IMR-90 (cell line): ENCODE results near the gene CEP135. TPM values are rescaled to one million over a fixed set of nuclear protein-coding genes. Genes with fewer than 3 reads are reported as not detected.

ENCODE experiments used
- ATAC-seq: fragments of 200-7000 bp; cut with Tn5 transposase; 2 replicates; pipeline ENCODE4 v1.9.1; 2020; ENCODE audit warnings: low read depth, mild to moderate bottlenecking, moderate library complexity
- BruUV-seq: library from RNA; stranded (reverse); fragments of 400-500 nt; replicated peaks from 2 replicates; lab custom pipeline; 2021; lab: Mats Ljungman, UMichigan
- CTCF ChIA-PET: fragments of 300-600 bp; formaldehyde crosslinking; extraction: SDS; loops from one replicate; lab custom pipeline; 2021; ENCODE audit warnings: antibody characterized with exemption; lab: Yijun Ruan, JAX
- POLR2A ChIA-PET: fragments of 300-600 bp; sonication (Branson Sonifier 250); formaldehyde crosslinking; loops from one replicate; lab custom pipeline; 2022; ENCODE audit warnings: antibody characterized with exemption; ENCODE audit not compliant: unreplicated experiment; lab: Charles Lee
- DNase-seq: peaks from one replicate; pipeline ENCODE4 v3.0.0; 2013
- H2AFZ ChIP-seq: replicated peaks from 2 replicates; pipeline ENCODE3; 2013; ENCODE audit warnings: low read length, mild to moderate bottlenecking; ENCODE audit not compliant: poor library complexity
- H2AK5ac ChIP-seq: 2 replicates; pipeline ENCODE4 v1.6.1; 2013; ENCODE audit warnings: low read depth, low read length, inconsistent platforms
- H2AK9ac ChIP-seq: replicated peaks from 2 replicates; pipeline ENCODE3; 2013; ENCODE audit warnings: mild to moderate bottlenecking, low read depth, low read length, moderate library complexity; ENCODE audit not compliant: poor library complexity
- H2BK120ac ChIP-seq: 2 replicates; pipeline ENCODE4 v1.6.1; 2013; ENCODE audit warnings: low read depth, low read length, inconsistent platforms
- H2BK15ac ChIP-seq: 3 replicates; pipeline ENCODE4 v1.6.1; 2013; ENCODE audit warnings: low read depth, low read length, inconsistent platforms
- H2BK20ac ChIP-seq: 2 replicates; pipeline ENCODE4 v1.6.1; 2013; ENCODE audit warnings: low read depth, mild to moderate bottlenecking, inconsistent platforms, low read length, moderate library complexity
- H2BK5ac ChIP-seq: 2 replicates; pipeline ENCODE4 v1.6.1; 2013; ENCODE audit warnings: mild to moderate bottlenecking, low read depth, low read length, inconsistent platforms; ENCODE audit not compliant: poor library complexity, severe bottlenecking
- H3K14ac ChIP-seq: replicated peaks from 2 replicates; pipeline ENCODE4 v1.6.1; 2013; ENCODE audit warnings: low read depth, low read length, inconsistent platforms
- H3K18ac ChIP-seq: 2 replicates; pipeline ENCODE4 v1.6.1; 2013; ENCODE audit warnings: low read depth, low read length, control low read depth
- H3K23ac ChIP-seq: 2 replicates; pipeline ENCODE4 v1.6.1; 2013; ENCODE audit warnings: low read depth, low read length, inconsistent platforms
- H3K27ac ChIP-seq: 2 replicates; pipeline ENCODE4 v1.5.1; 2013; ENCODE audit warnings: mild to moderate bottlenecking, control low read depth, low read length; ENCODE audit not compliant: insufficient read depth
- H3K27me3 ChIP-seq: 2 replicates; pipeline ENCODE4 v1.6.1; 2013; ENCODE audit warnings: low read length; ENCODE audit not compliant: control insufficient read depth, insufficient read depth
- H3K36me3 ChIP-seq: 2 replicates; pipeline ENCODE4 v1.6.1; 2013; ENCODE audit warnings: low read length, mixed read lengths; ENCODE audit not compliant: control insufficient read depth, insufficient read depth
- H3K4ac ChIP-seq: 2 replicates; pipeline ENCODE4 v1.6.1; 2013; ENCODE audit warnings: low read depth, low read length, inconsistent platforms
- H3K4me1 ChIP-seq: 2 replicates; pipeline ENCODE4 v1.6.1; 2013; ENCODE audit warnings: low read length, mixed read lengths; ENCODE audit not compliant: control insufficient read depth, insufficient read depth
- H3K4me2 ChIP-seq: 2 replicates; pipeline ENCODE4 v1.6.1; 2013; ENCODE audit warnings: low read depth, mild to moderate bottlenecking, control low read depth, low read length, moderate library complexity
- H3K4me3 ChIP-seq: 2 replicates; pipeline ENCODE4 v1.5.1; 2013; ENCODE audit warnings: low read depth, mild to moderate bottlenecking, control low read depth, low read length, moderate library complexity; ENCODE audit not compliant: insufficient read depth
- H3K56ac ChIP-seq: 2 replicates; pipeline ENCODE4 v1.6.1; 2013; ENCODE audit warnings: low read length, inconsistent platforms; ENCODE audit not compliant: insufficient read depth; ENCODE audit errors: extremely low read depth
- H3K79me1 ChIP-seq, 2 experiments: 2 replicates each; pipeline ENCODE4 v1.6.1; 2013; ENCODE audit warnings: low read length in 2 of 2, inconsistent platforms in 1 of 2, low read depth in 1 of 2
- H3K9ac ChIP-seq: 2 replicates; pipeline ENCODE4 v1.6.1; 2013; ENCODE audit warnings: low read depth, low read length, control low read depth
- H3K9me1 ChIP-seq: 2 replicates; pipeline ENCODE4 v1.6.1; 2013; ENCODE audit warnings: low read length, inconsistent platforms; ENCODE audit not compliant: insufficient read depth
- H3K9me3 ChIP-seq: 2 replicates; pipeline ENCODE4 v1.6.1; 2013; ENCODE audit warnings: low read length; ENCODE audit not compliant: control insufficient read depth, insufficient read depth
- H4K20me1 ChIP-seq: 2 replicates; pipeline ENCODE4 v1.6.1; 2013; ENCODE audit warnings: low read length, inconsistent platforms; ENCODE audit not compliant: insufficient read depth
- H4K5ac ChIP-seq: 2 replicates; pipeline ENCODE4 v1.6.1; 2013; ENCODE audit warnings: mild to moderate bottlenecking, low read depth, low read length, control low read depth
- H4K8ac ChIP-seq, 2 experiments: 2 replicates each; pipeline ENCODE4 v1.6.1; 2013; ENCODE audit warnings: low read depth in 2 of 2, low read length in 2 of 2, control low read depth in 1 of 2, inconsistent platforms in 1 of 2
- H4K91ac ChIP-seq: 2 replicates; pipeline ENCODE4 v1.6.1; 2013; ENCODE audit warnings: low read depth, low read length, inconsistent platforms; ENCODE audit not compliant: insufficient read depth
- BHLHE40 ChIP-seq: fragments of 150-350 bp; IDR thresholded peaks from 2 replicates; pipeline ENCODE4 v1.6.1; 2016; ENCODE audit warnings: mild to moderate bottlenecking, low read depth, low read length
- CHD1 ChIP-seq: IDR thresholded peaks from 2 replicates; pipeline ENCODE4 v1.6.1; 2012; ENCODE audit warnings: low read depth, low read length, improper control_type of control experiment
- MAFK ChIP-seq: IDR thresholded peaks from 2 replicates; pipeline ENCODE4 v1.6.1; 2012; ENCODE audit warnings: low read depth, low read length, improper control_type of control experiment
- MAZ ChIP-seq: IDR thresholded peaks from 2 replicates; pipeline ENCODE4 v1.6.1; 2012; ENCODE audit warnings: low read depth, mild to moderate bottlenecking, low read length, improper control_type of control experiment, moderate library complexity, borderline replicate concordance
- MXI1 ChIP-seq: IDR thresholded peaks from 2 replicates; pipeline ENCODE4 v1.6.1; 2012; ENCODE audit warnings: low read depth, mild to moderate bottlenecking, low read length, moderate library complexity, borderline replicate concordance
- POLR2A ChIP-seq: IDR thresholded peaks from 2 replicates; pipeline ENCODE4 v1.6.1; 2012; ENCODE audit warnings: mild to moderate bottlenecking, low read depth, low read length
- RAD21 ChIP-seq: IDR thresholded peaks from 2 replicates; pipeline ENCODE4 v1.6.1; 2012; ENCODE audit warnings: low read length, improper control_type of control experiment
- RCOR1 ChIP-seq: IDR thresholded peaks from 2 replicates; pipeline ENCODE4 v1.6.1; 2012; ENCODE audit warnings: mild to moderate bottlenecking, low read length, improper control_type of control experiment; ENCODE audit not compliant: insufficient replicate concordance
- RFX5 ChIP-seq: IDR thresholded peaks from 2 replicates; pipeline ENCODE4 v1.8.0; 2012; ENCODE audit warnings: low read depth, mild to moderate bottlenecking, low read length, moderate library complexity
- SMC3 ChIP-seq: fragments of 150-350 bp; IDR thresholded peaks from 2 replicates; pipeline ENCODE4 v1.6.1; 2016; ENCODE audit warnings: low read depth, mild to moderate bottlenecking, antibody characterized with exemption, low read length, moderate library complexity
- USF2 ChIP-seq: fragments of 150-350 bp; IDR thresholded peaks from 2 replicates; pipeline ENCODE4 v1.6.1; 2017; ENCODE audit warnings: mild to moderate bottlenecking, antibody characterized with exemption, low read length, low read depth
- WGBS, 2 experiments: methylation state at CpG; one replicate each; pipeline versions ENCODE4 v1.1.5 to v1.1.7; 2013; ENCODE audit warnings: missing lambda C conversion rate in 2 of 2; ENCODE audit not compliant: insufficient read length in 1 of 2; ENCODE audit errors: extremely low coverage in 2 of 2; 5-methylcytosine and 5-hydroxymethylcytosine counted together
- dilution Hi-C: fragments of 300-500 bp; cut with HindIII; formaldehyde crosslinking; loops from one replicate; pipeline ENCODE4 v1.14.3; 2018; ENCODE audit warnings: low sequenced_read_pairs; ENCODE audit not compliant: unreplicated experiment
- in situ Hi-C: fragments of 300-500 bp; cut with MboI; formaldehyde crosslinking; loops from 3 replicates; pipeline ENCODE4 v1.14.3; 2019; ENCODE audit warnings: low sequenced_read_pairs, inconsistent platforms, mixed read lengths
- intact Hi-C: fragments of 100-400 bp; cut with micrococcal nuclease; formaldehyde crosslinking; loops from 2 replicates; pipeline ENCODE4 v1.10.0; 2022
- polyA plus RNA-seq, 3 experiments: library from polyadenylated mRNA; depleted of rRNA; stranded (reverse); fragments of >200 nt; gene quantifications; 2 replicates each; pipeline ENCODE4 v1.2.3, GENCODE V29; 2012; ENCODE audit warnings: low replicate concordance in 1 of 3
- total RNA-seq: library from RNA; depleted of rRNA; stranded (reverse); fragments of >200 nt; gene quantifications from 2 replicates; pipeline ENCODE4 v1.2.3, GENCODE V29; 2012

CEP135 gene
- total and polyA plus RNA-seq, 2 of the 4 experiments (the other 2 are of a cell fraction), result 2.7 to 3.2 TPM

DNA sequence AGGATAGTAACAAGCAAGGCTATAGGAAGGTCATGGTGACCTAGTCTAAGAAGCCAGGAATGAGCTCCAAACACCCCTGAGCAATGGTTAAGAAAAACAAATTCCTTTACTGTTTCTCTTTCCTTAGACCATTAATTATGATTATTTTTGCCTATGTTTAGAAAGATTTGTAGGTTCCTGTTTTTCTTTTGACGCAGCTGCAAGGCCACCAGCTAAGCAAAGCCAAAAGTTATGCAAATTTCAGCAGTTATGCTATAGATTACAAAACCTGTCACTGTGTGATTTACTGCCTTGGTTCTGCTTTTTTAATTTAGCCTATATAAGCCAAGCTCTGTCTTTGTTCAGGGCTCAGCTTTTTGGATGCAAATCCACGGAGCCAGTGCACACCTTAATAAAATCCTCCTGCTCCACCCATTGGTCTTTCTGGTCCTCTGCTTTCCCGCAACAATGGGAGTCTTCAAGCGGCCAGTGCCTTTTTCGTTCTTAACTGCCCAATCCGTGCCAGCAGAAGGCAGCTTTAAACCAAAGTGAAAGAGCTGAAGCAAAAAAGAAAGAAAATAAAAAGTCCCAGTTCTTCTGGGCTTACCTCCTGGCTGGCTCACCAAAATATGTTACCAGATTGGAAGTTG is 1.4 kb upstream of the CEP135 start:
- peak overlapping the region; percentile 78 for H3K4ac ChIP-seq
- dilution Hi-C loops, result no loop called here
- peaks cover 6% of the 10 kb centered on the region for H3K4me1 ChIP-seq
- H2BK20ac ChIP-seq, result peak overlapping the region; percentile 83
- peak overlapping the region; percentile 69 for H3K23ac ChIP-seq
- in situ Hi-C loops, result no loop called here
- H3K4me3 ChIP-seq, result peak overlapping the region; percentile 24
- DNase-seq, result peak; percentile 36
- no peaks in the 10 kb centered on the region for H3K27me3 ChIP-seq
- peak overlapping the region; percentile 93 for H4K5ac ChIP-seq
- H2AK9ac ChIP-seq, result peak overlapping the region; percentile 82
- no CpG with 5 or more reads among the region's 6 CpGs for WGBS, 2 experiments
- peak overlapping the region; percentile 5 for H2AFZ ChIP-seq
- intact Hi-C loops, result no loop called here
- no peak for TF ChIP-seq USF2
- TF ChIP-seq RFX5, result no peak
- no peak for TF ChIP-seq POLR2A
- TF ChIP-seq RCOR1, result no peak
- TF ChIP-seq SMC3, result no peak
- TF ChIP-seq MXI1, result no peak
- no peak for TF ChIP-seq MAZ
- TF ChIP-seq BHLHE40, result no peak
- no peak for TF ChIP-seq MAFK
- TF ChIP-seq CHD1, result no peak
- no peak for TF ChIP-seq RAD21
- peak overlapping the region; percentile 99 for H3K27ac ChIP-seq
- H3K18ac ChIP-seq, result peak overlapping the region; percentile 93
- peak overlapping the region; percentile 50 for H3K4me2 ChIP-seq
- ChIA-PET CTCF (interaction anchor here (0.6 to 2.4 kb wide), 5 partner anchors 10 to 68 kb away, joined by 3 to 10 read pairs (median 3); no protein-coding TSS in a partner anchor), POLR2A (interaction anchor here (1.1 kb wide), 1 partner anchor 82 kb away, joined by 5 read pairs; no protein-coding TSS in a partner anchor)
- peak overlapping the region; percentile 95 for H3K56ac ChIP-seq
- peak overlapping the region; percentile 40 for H3K14ac ChIP-seq
- H2BK5ac ChIP-seq, result peak overlapping the region; percentile 92
- H2AK5ac ChIP-seq, result peak overlapping the region; percentile 46
- H2BK15ac ChIP-seq, result peak overlapping the region; percentile 71; the same call in 2 of the 3 replicates
- 0 out of 2 replicates have a peak, but pooled peaks cover 3% of the 10 kb centered on the region for H4K20me1 ChIP-seq
- peak overlapping the region; percentile 87 for H4K91ac ChIP-seq
- TSS peak; percentile 83 for BruUV-seq
- no peaks in the 10 kb centered on the region for H3K36me3 ChIP-seq
- H3K9ac ChIP-seq, result peak overlapping the region; percentile 84
- H3K9me1 ChIP-seq, result no peaks in the 10 kb centered on the region
- peaks cover 11 to 24% of the 10 kb centered on the region in 2 experiments for H3K79me1 ChIP-seq
- H4K8ac ChIP-seq, result peak overlapping the region; percentile 79 to 85
- 0 out of 2 replicates have a peak, but pooled peaks have one; percentile 1 for ATAC-seq
- no peaks in the 10 kb centered on the region for H3K9me3 ChIP-seq
- H2BK120ac ChIP-seq, result peak overlapping the region; percentile 87
